Stimulated activated naive CD8-positive, alpha-beta T cell treated with anti-CD3 and anti-CD28 coated beads, Interleukin-15, amount 100 ng/mL, for 72 hours (primary cell): ENCODE results near the gene UNC80.

Source experiments
- ATAC-seq: fragments of 150-1000 bp; cut with Tn5 transposase; 2 replicates; pipeline ENCODE4 v1.10.0; 2021; ENCODE audit warnings: mild to moderate bottlenecking, moderate library complexity
- DNase-seq, 2 donors: peaks; one replicate each; pipeline ENCODE4 v3.0.0; 2021 to 2022
- H3K27ac Mint-ChIP-seq, 2 donors: one replicate each; pipeline ENCODE4 v1.8.0; 2022; ENCODE audit warnings: mild to moderate bottlenecking in 2 of 2, mixed read lengths in 2 of 2, moderate library complexity in 2 of 2
- H3K27me3 Mint-ChIP-seq: one replicate; pipeline ENCODE4 v1.8.0; 2022; ENCODE audit warnings: mixed read lengths
- H3K4me1 Mint-ChIP-seq: one replicate; pipeline ENCODE4 v1.8.0; 2022; ENCODE audit warnings: mild to moderate bottlenecking, mixed read lengths
- H3K4me3 Mint-ChIP-seq, 2 donors: one replicate each; pipeline ENCODE4 v1.8.0; 2022; ENCODE audit warnings: mild to moderate bottlenecking in 2 of 2, mixed read lengths in 2 of 2, moderate library complexity in 1 of 2
- H3K9me3 Mint-ChIP-seq, 2 donors: one replicate each; pipeline ENCODE4 v1.8.0; 2022; ENCODE audit warnings: mixed read lengths in 2 of 2

Gene UNC80

DNA sequence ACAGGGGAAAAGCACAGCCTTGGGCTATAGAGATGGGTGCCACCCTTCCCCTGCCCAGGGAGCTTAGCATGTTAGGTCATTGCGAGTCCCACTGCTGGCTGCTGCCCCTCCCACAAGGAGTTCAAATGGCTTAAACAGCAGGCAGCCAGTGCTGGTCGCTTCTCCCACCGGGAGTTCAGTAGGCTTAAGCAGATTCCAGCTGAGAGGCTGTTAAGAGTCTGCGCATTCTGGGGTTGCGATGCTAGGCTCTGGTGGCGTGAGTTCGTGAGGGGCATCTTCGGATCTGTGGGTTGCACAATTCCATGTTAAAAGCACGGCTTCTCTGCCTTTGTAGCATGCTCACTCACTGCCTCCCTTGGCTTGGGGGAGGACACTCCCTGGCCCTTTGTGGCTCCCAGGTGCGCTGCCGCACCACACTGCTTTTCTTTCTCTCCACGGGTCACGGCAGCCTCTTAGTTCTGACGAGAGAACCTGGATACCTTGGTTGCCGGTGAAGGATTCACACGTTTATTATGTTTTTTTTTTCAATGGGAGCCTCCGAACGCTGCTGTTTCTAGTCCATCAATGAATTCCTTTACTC, 93.2 kb downstream of the UNC80 start:
- ATAC-seq (no peak), DNase-seq (no peak)
- H3K4me3 Mint-ChIP-seq, result no peak overlapping the region
- H3K27ac Mint-ChIP-seq, result no peak overlapping the region
- peaks cover 5 to 13% of the 10 kb centered on the region in 2 donors for H3K9me3 Mint-ChIP-seq
- no peaks in the 10 kb centered on the region for H3K27me3 Mint-ChIP-seq
- H3K4me1 Mint-ChIP-seq, result no peaks in the 10 kb centered on the region

DNA sequence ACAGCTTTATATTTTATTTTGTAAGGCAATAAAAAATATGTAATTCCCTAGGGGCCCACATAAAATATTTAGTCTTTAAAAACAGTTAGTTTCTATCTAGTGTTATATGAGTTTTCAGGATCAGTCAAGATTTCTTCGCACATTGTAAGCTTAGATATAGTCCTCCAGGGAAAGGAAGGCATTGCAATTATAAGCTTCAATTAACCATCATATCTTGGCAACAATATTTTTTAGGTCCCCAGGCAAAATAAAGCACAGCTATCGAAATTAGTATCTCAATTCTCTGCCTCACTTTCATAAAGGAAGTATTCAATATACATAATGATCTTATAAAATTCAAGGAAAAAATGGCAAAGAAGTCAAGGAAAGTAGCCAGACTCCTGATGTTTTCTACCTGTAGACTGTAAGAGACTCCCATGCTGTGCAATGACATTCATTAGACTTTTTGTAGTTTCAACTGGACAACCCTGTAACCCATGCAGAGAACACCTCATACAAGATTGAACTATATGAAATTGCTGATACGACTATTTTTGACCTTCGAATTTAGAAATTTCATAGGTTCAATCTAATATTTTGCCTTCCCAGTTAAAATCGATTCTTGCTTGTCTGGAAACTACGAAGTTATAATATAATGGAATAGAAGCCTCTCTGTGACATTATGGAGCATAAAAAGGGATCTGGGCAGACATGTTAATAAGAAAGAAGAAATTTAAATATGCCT, 96.8 kb downstream of the UNC80 start:
- DNase-seq (no peak), ATAC-seq (no peak)
- Mint-ChIP-seq H3K27ac (no peak overlapping the region), H3K27me3 (no peaks in the 10 kb centered on the region), H3K4me1 (no peaks in the 10 kb centered on the region), H3K9me3 (peaks cover 0 to 2% of the 10 kb centered on the region in 2 donors), H3K4me3 (no peak overlapping the region)

DNA sequence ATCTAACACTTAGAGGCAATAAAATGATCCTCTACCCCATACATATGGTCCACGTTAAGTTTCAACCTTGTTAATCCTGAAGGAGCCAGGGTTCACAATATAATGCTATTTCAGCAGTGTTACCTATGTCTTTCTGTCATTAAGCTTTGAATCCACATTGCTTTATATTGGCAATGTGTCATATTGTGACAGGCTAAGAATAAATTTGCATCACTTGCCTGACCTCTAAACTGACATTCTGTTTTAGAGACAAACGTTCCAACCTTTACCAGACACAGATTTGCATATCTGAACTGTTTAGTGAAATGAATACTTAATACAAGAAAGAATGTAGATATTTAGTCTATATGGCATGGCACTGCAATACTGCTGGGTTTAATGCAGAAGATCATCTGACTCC, 98.4 kb downstream of the UNC80 start:
- Mint-ChIP-seq H3K4me1 (no peaks in the 10 kb centered on the region), H3K9me3 (no peaks in the 10 kb centered on the region), H3K27ac (no peak overlapping the region), H3K27me3 (peaks cover 8% of the 10 kb centered on the region), H3K4me3 (no peak overlapping the region)
- DNase-seq, result no peak
- ATAC-seq, result no peak

DNA sequence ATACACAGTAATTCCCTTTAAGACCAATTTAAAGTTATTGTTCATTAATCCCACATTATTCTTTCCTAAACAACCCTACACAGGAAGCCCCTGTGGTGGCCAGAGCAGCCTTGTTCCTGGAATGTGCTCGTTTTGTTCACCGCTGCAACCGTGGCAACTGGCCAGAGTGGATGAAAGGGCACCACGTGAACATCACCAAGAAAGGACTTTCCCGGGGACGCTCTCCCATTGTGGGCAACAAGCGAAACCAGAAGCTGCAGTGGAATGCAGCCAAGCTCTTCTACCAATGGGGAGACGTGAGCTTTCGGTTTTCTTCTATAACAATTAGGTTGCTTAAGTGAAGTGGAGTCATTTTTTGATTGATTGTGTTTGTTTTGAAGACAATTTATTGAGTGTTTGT, 101.0 kb downstream of the UNC80 start:
- H3K4me1 Mint-ChIP-seq, result no peaks in the 10 kb centered on the region
- no peaks in the 10 kb centered on the region for H3K9me3 Mint-ChIP-seq
- ATAC-seq (no peak), DNase-seq (no peak)
- no peak overlapping the region for H3K27ac Mint-ChIP-seq
- H3K27me3 Mint-ChIP-seq, result peaks cover 12% of the 10 kb centered on the region
- H3K4me3 Mint-ChIP-seq, result no peak overlapping the region

DNA sequence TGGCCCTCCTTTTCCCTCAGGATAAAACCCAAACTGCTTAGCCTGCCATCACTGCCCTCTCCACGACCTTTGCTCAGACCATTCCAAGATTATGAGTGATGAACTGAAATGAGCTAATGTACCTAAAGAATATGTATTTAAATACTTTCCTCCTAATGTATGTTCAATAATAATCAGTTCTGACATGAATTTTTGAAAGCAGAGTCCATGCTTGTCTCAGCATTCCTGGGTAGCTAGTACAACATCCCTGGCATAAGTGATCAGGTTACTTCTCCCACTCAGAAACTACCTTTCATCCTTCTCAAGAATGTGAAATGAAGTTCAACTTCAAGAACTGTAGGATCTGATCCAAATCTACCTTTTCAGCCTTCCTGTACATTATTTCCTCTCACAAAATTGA, 103.6 kb downstream of the UNC80 start:
- ATAC-seq (no peak), DNase-seq (no peak)
- H3K4me1 Mint-ChIP-seq, result no peaks in the 10 kb centered on the region
- H3K4me3 Mint-ChIP-seq, result no peak overlapping the region
- no peak overlapping the region for H3K27ac Mint-ChIP-seq
- peaks cover 12% of the 10 kb centered on the region for H3K27me3 Mint-ChIP-seq
- H3K9me3 Mint-ChIP-seq, result no peaks in the 10 kb centered on the region

DNA sequence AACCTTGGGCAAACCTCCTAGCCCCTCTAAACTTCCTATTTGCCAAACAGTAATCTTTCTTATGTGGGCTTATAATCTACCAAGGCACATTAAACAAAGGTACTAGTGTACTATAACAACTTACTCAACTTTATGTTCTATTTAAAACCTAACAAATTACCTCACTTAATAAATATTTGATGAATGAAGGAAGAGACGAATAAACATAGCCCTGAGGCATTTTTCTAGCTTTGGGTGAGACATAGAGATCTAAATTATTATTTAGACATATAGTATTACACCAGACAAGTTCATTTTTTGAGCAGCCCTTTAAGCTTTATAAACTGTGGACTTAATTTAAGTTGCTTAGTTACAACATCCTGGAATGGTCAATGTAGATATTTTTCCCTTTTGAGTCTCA, 104.6 kb downstream of the UNC80 start:
- DNase-seq (no peak), ATAC-seq (no peak)
- no peak overlapping the region for H3K27ac Mint-ChIP-seq
- H3K4me1 Mint-ChIP-seq, result no peaks in the 10 kb centered on the region
- H3K27me3 Mint-ChIP-seq, result peaks cover 12% of the 10 kb centered on the region
- no peak overlapping the region for H3K4me3 Mint-ChIP-seq
- H3K9me3 Mint-ChIP-seq, result no peaks in the 10 kb centered on the region

DNA sequence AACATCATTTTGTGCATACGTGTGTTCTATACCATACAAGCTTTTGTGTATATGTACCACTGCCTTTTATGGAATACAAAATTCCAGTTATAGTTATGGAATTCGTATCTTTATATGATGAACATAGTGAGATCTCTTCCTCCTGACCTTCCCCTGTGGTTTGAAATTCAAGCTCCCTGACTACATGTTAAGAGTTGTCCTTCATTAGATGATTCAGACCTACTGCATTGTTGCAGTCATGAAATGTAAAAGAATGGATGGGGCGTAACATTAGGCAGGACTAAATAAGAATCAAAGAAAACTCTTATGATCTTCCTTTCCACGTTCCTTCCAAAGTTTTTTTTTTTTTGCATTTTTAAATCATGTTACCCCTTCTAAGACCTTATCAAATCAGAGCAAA, 107.1 kb downstream of the UNC80 start:
- H3K27me3 Mint-ChIP-seq, result peaks cover 12% of the 10 kb centered on the region
- no peaks in the 10 kb centered on the region for H3K4me1 Mint-ChIP-seq
- no peak overlapping the region for H3K27ac Mint-ChIP-seq
- no peaks in the 10 kb centered on the region for H3K9me3 Mint-ChIP-seq
- DNase-seq, result no peak
- no peak for ATAC-seq
- no peak overlapping the region for H3K4me3 Mint-ChIP-seq

DNA sequence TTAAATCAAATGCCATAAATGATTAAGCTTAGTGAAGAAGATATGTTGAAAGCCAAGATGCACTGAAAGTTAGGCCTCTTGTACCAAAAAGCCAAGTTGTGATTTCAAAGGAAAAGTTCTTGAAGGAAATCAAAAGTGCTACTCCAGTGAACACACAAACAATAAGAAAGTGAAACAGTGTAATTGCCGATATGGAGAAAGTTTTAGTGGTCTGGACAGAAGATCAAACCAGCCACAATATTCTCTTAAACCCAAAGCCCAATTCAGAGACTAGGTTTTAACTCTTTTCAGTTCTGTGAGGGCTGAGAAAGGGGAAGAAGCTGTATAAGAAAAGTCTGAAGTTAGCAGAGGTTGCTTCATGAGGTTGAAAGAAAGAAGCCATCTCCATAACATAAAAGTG, 129.0 kb downstream of the UNC80 start:
- ATAC-seq (no peak), DNase-seq (no peak)
- Mint-ChIP-seq H3K27ac (no peak overlapping the region), H3K27me3 (peaks cover 10% of the 10 kb centered on the region), H3K9me3 (no peaks in the 10 kb centered on the region), H3K4me1 (no peaks in the 10 kb centered on the region), H3K4me3 (no peak overlapping the region)

DNA sequence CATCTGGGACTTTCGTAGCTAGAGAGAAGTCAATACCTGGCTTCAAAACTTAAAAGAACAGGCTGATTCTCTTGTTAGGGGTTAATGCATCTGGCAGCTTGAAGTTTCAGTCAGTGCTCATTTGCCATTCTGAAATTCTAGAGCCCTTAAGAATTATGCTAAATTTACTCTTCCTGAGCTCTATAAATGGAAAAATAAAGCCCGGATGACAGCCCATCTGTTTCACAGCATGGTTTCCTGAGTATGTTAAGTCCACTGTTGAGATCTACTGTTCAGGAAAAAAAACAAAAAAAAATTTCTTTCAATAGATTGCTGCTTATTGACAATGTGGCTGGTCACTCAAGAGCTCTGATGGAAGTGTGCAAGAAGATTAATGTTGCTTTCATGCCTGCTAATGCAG, 129.5 kb downstream of the UNC80 start:
- H3K4me3 Mint-ChIP-seq, result no peak overlapping the region
- H3K9me3 Mint-ChIP-seq, result no peaks in the 10 kb centered on the region
- ATAC-seq, result no peak
- peaks cover 10% of the 10 kb centered on the region for H3K27me3 Mint-ChIP-seq
- no peak for DNase-seq
- no peak overlapping the region for H3K27ac Mint-ChIP-seq
- no peaks in the 10 kb centered on the region for H3K4me1 Mint-ChIP-seq

DNA sequence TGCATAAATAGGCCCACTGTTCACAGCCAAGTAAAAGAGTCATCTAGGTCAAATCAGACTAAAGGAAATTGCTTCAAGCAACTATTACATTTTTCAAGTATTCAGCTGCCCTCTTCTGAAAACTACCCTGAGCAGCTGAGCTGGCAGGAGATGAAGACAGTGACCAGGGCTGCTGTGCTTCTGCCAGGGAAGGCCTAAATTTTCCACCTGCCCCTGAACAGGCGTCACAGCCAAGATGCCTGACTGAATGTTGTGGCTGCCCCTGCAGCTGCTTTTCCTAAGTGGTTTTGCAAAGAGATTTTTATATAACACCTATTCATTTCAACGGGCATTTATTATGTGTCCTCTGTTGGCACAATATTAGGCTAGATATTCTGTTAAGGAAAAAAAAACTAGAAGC, 134.1 kb downstream of the UNC80 start:
- ATAC-seq, result no peak
- H3K4me1 Mint-ChIP-seq, result no peaks in the 10 kb centered on the region
- no peaks in the 10 kb centered on the region for H3K9me3 Mint-ChIP-seq
- no peak overlapping the region for H3K4me3 Mint-ChIP-seq
- H3K27ac Mint-ChIP-seq, result no peak overlapping the region
- DNase-seq, result no peak
- peaks cover under 1% of the 10 kb centered on the region for H3K27me3 Mint-ChIP-seq

DNA sequence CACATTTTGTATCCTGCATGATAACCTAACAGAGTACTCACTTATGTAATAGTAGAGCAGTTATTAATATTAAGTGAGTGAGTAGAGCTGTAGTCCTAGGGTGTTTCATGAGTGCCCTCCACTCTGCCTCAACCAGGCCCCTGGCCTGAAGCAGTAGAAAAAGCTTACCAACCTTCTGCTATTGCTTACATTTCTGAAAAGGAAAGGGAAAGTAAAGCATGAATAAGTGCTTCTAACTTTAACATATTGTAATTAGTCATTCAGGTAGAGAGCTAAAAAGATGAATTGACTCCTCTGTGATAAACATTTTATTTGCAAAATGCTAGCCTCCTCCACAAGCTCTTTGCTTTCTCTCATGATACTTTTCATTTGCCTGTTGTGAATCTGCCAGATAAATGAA, 136.1 kb downstream of the UNC80 start:
- no peaks in the 10 kb centered on the region for H3K4me1 Mint-ChIP-seq

DNA sequence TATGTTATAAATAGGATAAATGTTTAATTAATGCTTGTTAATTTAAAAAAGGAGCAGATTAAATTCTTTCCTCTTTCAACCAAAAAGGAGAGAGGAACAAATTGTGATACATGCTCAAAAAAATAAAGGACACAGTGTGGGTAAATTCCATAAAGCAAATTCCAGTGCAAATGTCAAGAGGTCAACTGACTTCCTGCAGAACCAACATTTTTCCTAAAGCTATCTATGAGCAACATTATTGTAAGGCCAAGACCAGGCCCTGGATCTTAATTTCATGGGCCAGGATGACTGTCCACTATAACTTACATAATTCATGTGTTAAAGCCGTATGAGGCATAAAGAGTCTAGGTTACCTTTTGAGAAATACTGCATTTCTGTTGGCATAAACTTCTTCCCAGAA, 136.9 kb downstream of the UNC80 start:
- Mint-ChIP-seq H3K4me1 (no peaks in the 10 kb centered on the region), H3K27me3 (peaks cover under 1% of the 10 kb centered on the region), H3K27ac (no peak overlapping the region), H3K9me3 (no peaks in the 10 kb centered on the region), H3K4me3 (no peak overlapping the region)
- no peak for DNase-seq
- ATAC-seq, result no peak

More for the DNA sequence above, 136.1 kb downstream of the UNC80 start:
- Mint-ChIP-seq H3K9me3 (no peaks in the 10 kb centered on the region), H3K27ac (no peak overlapping the region), H3K27me3 (no peaks in the 10 kb centered on the region), H3K4me3 (no peak overlapping the region)
- ATAC-seq (peak; percentile 37), DNase-seq (no peak)

DNA sequence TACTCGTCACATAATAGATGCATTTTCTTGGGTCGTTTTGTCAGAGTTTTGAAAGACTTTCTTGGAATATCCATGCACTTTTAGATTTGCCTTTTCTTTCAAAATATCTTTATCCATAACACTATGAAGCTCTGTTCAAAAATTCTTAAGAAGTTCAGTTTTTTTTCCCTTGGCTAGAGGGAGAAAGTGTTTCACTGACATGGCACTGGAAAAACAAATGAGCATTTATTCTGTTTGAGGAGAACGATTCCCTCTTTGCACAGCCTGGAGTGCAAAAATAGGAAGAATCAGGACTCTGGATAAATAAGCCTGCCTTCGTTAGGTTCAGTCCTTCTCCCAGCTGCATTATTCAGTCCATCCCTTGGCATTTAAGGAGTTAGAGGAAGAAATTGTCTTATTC, 139.9 kb downstream of the UNC80 start:
- Mint-ChIP-seq H3K9me3 (no peaks in the 10 kb centered on the region), H3K4me1 (no peaks in the 10 kb centered on the region), H3K27me3 (peaks cover 25% of the 10 kb centered on the region), H3K27ac (no peak overlapping the region), H3K4me3 (no peak overlapping the region)
- ATAC-seq (no peak), DNase-seq (no peak)

DNA sequence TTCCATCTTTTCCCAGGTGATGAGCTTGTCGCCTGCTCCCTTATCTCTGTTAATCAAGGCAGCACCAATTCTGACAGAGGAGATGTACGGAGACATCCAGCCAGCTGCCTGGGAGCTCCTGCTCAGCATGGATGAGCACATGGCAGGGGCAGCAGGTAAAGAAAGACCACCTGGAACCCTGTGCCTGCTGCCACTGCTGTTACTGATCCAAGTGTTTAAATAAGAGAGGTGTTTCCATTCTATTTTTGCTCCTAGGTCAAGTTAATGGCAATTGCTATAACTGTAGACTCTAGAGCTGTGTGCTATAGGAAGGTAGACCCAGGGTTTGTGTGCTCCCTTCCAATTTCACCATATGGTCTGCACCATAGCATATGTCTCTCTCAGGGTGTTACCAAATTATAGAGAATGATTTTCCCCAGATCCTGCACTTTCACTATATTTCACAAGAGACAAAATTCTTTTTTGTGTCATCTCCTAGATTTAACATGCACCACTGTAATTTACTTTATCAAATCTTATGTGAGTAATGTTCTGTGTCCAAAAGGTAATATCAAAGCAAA, 142.2 kb downstream of the UNC80 start:
- H3K27ac Mint-ChIP-seq, result no peak overlapping the region
- no peaks in the 10 kb centered on the region for H3K4me1 Mint-ChIP-seq
- ATAC-seq (no peak), DNase-seq (no peak)
- H3K9me3 Mint-ChIP-seq, result no peaks in the 10 kb centered on the region
- no peak overlapping the region for H3K4me3 Mint-ChIP-seq
- peaks cover 33% of the 10 kb centered on the region for H3K27me3 Mint-ChIP-seq

DNA sequence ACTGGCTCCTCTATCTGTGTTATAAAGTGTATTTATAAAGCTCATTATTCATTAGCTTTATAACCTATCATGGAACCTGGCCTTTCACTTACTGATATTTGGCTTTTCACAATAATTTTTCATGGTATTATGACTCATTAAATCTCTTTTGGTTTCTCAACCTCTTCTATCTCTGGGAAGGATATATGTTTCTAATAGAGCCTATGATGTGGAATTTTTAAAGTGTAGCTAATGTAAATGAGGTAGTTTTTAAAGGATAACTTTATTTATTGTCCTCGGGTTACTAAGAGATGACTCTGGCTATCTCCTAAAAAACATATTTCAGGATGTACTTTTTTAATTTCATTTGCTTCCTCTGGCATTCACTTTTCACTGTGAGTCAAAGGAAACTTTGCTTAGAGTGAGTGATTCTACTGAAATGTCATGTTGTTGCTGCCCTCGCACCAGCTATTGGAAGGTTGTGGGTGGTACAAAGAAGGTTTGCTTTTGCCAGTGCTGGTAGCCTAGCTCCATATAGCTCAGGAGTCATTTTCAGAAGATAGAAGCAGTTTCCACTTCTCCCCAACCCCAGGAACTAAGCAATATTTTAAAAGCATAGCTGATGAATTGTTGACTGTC, 145.6 kb downstream of the UNC80 start:
- no peak overlapping the region for H3K27ac Mint-ChIP-seq
- no peak for ATAC-seq
- H3K9me3 Mint-ChIP-seq, result no peaks in the 10 kb centered on the region
- H3K4me3 Mint-ChIP-seq, result no peak overlapping the region
- no peak for DNase-seq
- H3K27me3 Mint-ChIP-seq, result peaks cover 33% of the 10 kb centered on the region
- no peaks in the 10 kb centered on the region for H3K4me1 Mint-ChIP-seq

DNA sequence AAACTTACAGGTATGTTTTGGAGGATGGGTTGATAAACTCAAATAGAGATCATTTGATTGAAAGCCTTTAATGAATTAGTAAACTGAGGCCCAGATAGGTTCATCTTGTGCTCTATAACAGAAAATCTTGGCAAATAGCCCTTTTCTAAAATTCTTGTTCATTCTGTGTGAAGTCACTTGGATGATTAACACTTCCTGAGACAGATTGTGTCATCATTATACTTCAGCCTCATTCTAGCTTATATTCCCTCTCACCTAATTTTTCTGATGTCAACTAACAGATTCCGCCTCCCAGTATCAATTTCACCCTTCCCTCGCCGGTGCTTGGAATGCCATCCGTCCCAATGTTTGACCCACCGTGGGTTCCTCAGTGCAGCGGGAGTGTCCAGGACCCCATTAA, 146.6 kb downstream of the UNC80 start:
- H3K27me3 Mint-ChIP-seq, result peaks cover 33% of the 10 kb centered on the region
- no peak for ATAC-seq
- H3K9me3 Mint-ChIP-seq, result no peaks in the 10 kb centered on the region
- H3K4me1 Mint-ChIP-seq, result no peaks in the 10 kb centered on the region
- H3K4me3 Mint-ChIP-seq, result no peak overlapping the region
- no peak overlapping the region for H3K27ac Mint-ChIP-seq
- no peak for DNase-seq
